HL-60 (cell line): Measurements from ENCODE around the gene ARHGAP11B.

ENCODE experiments used
- CTCF ChIP-seq: IDR thresholded peaks from one replicate; pipeline ENCODE4 v1.5.1; 2011; ENCODE audit warnings: low read length, control low read depth, inconsistent platforms; ENCODE audit not compliant: insufficient read depth
- GABPA ChIP-seq: IDR thresholded peaks from 2 replicates; pipeline ENCODE4 v1.6.1; 2012; ENCODE audit warnings: low read depth
- REST ChIP-seq: IDR thresholded peaks from 2 replicates; pipeline ENCODE4 v1.6.1; 2012; ENCODE audit warnings: low read depth; ENCODE audit not compliant: insufficient replicate concordance
- SPI1 ChIP-seq: IDR thresholded peaks from 2 replicates; pipeline ENCODE4 v1.6.1; 2012; ENCODE audit warnings: low read depth, mild to moderate bottlenecking, borderline replicate concordance

- no peak for TF ChIP-seq REST
- TF ChIP-seq CTCF = no peak
- no peak for TF ChIP-seq GABPA
- no peak; the same call in 1 of the 2 replicates for TF ChIP-seq SPI1
These were observed 24.3 kb downstream of the ARHGAP11B start for GRCh38 chr15:30650012-30650929.
